ENCODE data around the gene ITFG1. TPM values are rescaled to one million over a fixed set of nuclear protein-coding genes. Genes with fewer than 3 reads are reported as not detected.
"Not testable (repeated sequence)": the region's sequence is repeated elsewhere in the genome, so short reads cannot be mapped to it uniquely, and the experiment has no call there.

ITFG1 gene
- total and polyA plus RNA-seq, 2 donors from 2014 or later = 63.7 to 69.7 TPM

- Histone ChIP-seq H3K9ac (ENCODE audit: low read length in 3 of 3) (no peak overlapping the region), H3K27ac (ENCODE audit: low read depth in 2 of 2, low read length in 2 of 2) (no peak overlapping the region), H3K36me3 (ENCODE audit: control insufficient read depth in 2 of 3, insufficient read depth in 3 of 3, low read length in 3 of 3) (peaks cover 0 to 6% (median 0%) of the 10 kb centered on the region in 3 donors), H3K9me3 (ENCODE audit: control insufficient read depth in 2 of 3, insufficient read depth in 1 of 3, low read length in 3 of 3) (no peaks in the 10 kb centered on the region), H3K4me1 (ENCODE audit: control insufficient read depth in 2 of 3, insufficient read depth in 2 of 3, low read depth in 1 of 3, low read length in 3 of 3) (no peaks in the 10 kb centered on the region), H3K4me3 (ENCODE audit: low read length in 3 of 3) (no peak overlapping the region), H3K27me3 (ENCODE audit: control insufficient read depth, insufficient read depth, low read length) (no peaks in the 10 kb centered on the region)
- TF ChIP-seq CTCF (IDR thresholded peaks at IDR 0.05; ENCODE audit: borderline replicate concordance, extremely low read depth, insufficient read depth) = no peak
- intact Hi-C loops (cut with DNase I) = no loop called here
- FAIRE-seq = no peak
- DNase-seq = no peak
These were observed 97.1 kb downstream of the ITFG1 start for GRCh38 chr16:47363761-47364160.

- no peak for TF ChIP-seq CTCF (IDR thresholded peaks at IDR 0.05; ENCODE audit: borderline replicate concordance, extremely low read depth, insufficient read depth)
- Histone ChIP-seq H3K9ac (ENCODE audit: low read length in 3 of 3) (no peak overlapping the region), H3K27ac (ENCODE audit: low read depth in 2 of 2, low read length in 2 of 2) (no peak overlapping the region), H3K4me3 (ENCODE audit: low read length in 3 of 3) (no peak overlapping the region), H3K27me3 (ENCODE audit: control insufficient read depth, insufficient read depth, low read length) (no peaks in the 10 kb centered on the region), H3K4me1 (ENCODE audit: control insufficient read depth in 2 of 3, insufficient read depth in 2 of 3, low read depth in 1 of 3, low read length in 3 of 3) (no peaks in the 10 kb centered on the region), H3K36me3 (ENCODE audit: control insufficient read depth in 2 of 3, insufficient read depth in 3 of 3, low read length in 3 of 3) (peaks cover 0 to 2% (median 0%) of the 10 kb centered on the region in 3 donors), H3K9me3 (ENCODE audit: control insufficient read depth in 2 of 3, insufficient read depth in 1 of 3, low read length in 3 of 3) (no peaks in the 10 kb centered on the region)
- FAIRE-seq (no peak), DNase-seq (no peak)
- intact Hi-C loops (cut with DNase I) = no loop called here
These were observed 101.4 kb downstream of the ITFG1 start for GRCh38 chr16:47359478-47359877.

- no peak for DNase-seq
- no peak for TF ChIP-seq CTCF (IDR thresholded peaks at IDR 0.05; ENCODE audit: borderline replicate concordance, extremely low read depth, insufficient read depth)
- Histone ChIP-seq H3K27ac (ENCODE audit: low read depth in 2 of 2, low read length in 2 of 2) (no peak overlapping the region), H3K27me3 (ENCODE audit: control insufficient read depth, insufficient read depth, low read length) (no peaks in the 10 kb centered on the region), H3K36me3 (ENCODE audit: control insufficient read depth in 2 of 3, insufficient read depth in 3 of 3, low read length in 3 of 3) (peaks cover 0 to 2% (median 0%) of the 10 kb centered on the region in 3 donors), H3K4me1 (ENCODE audit: control insufficient read depth in 2 of 3, insufficient read depth in 2 of 3, low read depth in 1 of 3, low read length in 3 of 3) (no peaks in the 10 kb centered on the region), H3K9me3 (ENCODE audit: control insufficient read depth in 2 of 3, insufficient read depth in 1 of 3, low read length in 3 of 3) (no peaks in the 10 kb centered on the region), H3K4me3 (ENCODE audit: low read length in 3 of 3) (no peak overlapping the region), H3K9ac (ENCODE audit: low read length in 3 of 3) (no peak overlapping the region)
- intact Hi-C loops (cut with DNase I) = no loop called here
- no peak for FAIRE-seq
These were observed 102.0 kb downstream of the ITFG1 start for GRCh38 chr16:47358816-47359215.

GRCh38 chr16:47349029-47349428, 111.8 kb downstream of the ITFG1 start:
- FAIRE-seq = not testable (repeated sequence)

GRCh38 chr16:47347021-47347696, 113.7 kb downstream of the ITFG1 start:
- H3K9ac ChIP-seq (ENCODE audit: low read length in 3 of 3); intact Hi-C loops (cut with DNase I); H3K27ac ChIP-seq (ENCODE audit: low read depth in 2 of 2, low read length in 2 of 2); H3K4me3 ChIP-seq (ENCODE audit: low read length in 3 of 3); H3K27me3 ChIP-seq (ENCODE audit: control insufficient read depth, insufficient read depth, low read length); H3K36me3 ChIP-seq (ENCODE audit: control insufficient read depth in 2 of 3, insufficient read depth in 3 of 3, low read length in 3 of 3); H3K9me3 ChIP-seq (ENCODE audit: control insufficient read depth in 2 of 3, insufficient read depth in 1 of 3, low read length in 3 of 3); H3K4me1 ChIP-seq (ENCODE audit: control insufficient read depth in 2 of 3, insufficient read depth in 2 of 3, low read depth in 1 of 3, low read length in 3 of 3); FAIRE-seq: not testable (repeated sequence)
- peak in 1 of 5 donors; percentile 57 for DNase-seq

More at GRCh38 chr16:47349029-47349428, 111.8 kb downstream of the ITFG1 start:
- intact Hi-C loops (cut with DNase I); H3K27me3 ChIP-seq (ENCODE audit: control insufficient read depth, insufficient read depth, low read length); H3K9me3 ChIP-seq (ENCODE audit: control insufficient read depth in 2 of 3, insufficient read depth in 1 of 3, low read length in 3 of 3); H3K4me1 ChIP-seq (ENCODE audit: control insufficient read depth in 2 of 3, insufficient read depth in 2 of 3, low read depth in 1 of 3, low read length in 3 of 3); H3K9ac ChIP-seq (ENCODE audit: low read length in 3 of 3); H3K36me3 ChIP-seq (ENCODE audit: control insufficient read depth in 2 of 3, insufficient read depth in 3 of 3, low read length in 3 of 3); H3K4me3 ChIP-seq (ENCODE audit: low read length in 3 of 3); DNase-seq; H3K27ac ChIP-seq (ENCODE audit: low read depth in 2 of 2, low read length in 2 of 2): not testable (repeated sequence)

All from kidney (tissue), 14 donors.